ENCODE data around the gene PAK1IP1.
"Not testable (repeated sequence)": the region's sequence is repeated elsewhere in the genome, so short reads cannot be mapped to it uniquely, and the experiment has no call there.

PAK1IP1 gene, protein sequence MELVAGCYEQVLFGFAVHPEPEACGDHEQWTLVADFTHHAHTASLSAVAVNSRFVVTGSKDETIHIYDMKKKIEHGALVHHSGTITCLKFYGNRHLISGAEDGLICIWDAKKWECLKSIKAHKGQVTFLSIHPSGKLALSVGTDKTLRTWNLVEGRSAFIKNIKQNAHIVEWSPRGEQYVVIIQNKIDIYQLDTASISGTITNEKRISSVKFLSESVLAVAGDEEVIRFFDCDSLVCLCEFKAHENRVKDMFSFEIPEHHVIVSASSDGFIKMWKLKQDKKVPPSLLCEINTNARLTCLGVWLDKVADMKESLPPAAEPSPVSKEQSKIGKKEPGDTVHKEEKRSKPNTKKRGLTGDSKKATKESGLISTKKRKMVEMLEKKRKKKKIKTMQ

GRCh38 chr6:10694302-10695085 lies at the start of gene PAK1IP1, which contains the start of gene C6orf52:
Gene PAK1IP1 (plus strand): TSS chr6:10694972. CDS start chr6:10694986, 14 bp downstream.
Gene C6orf52 (minus strand): TSS chr6:10694616. CDS start chr6:10687550, 7,066 bp downstream.
- peak; percentile 49 for FAIRE-seq

DNA sequence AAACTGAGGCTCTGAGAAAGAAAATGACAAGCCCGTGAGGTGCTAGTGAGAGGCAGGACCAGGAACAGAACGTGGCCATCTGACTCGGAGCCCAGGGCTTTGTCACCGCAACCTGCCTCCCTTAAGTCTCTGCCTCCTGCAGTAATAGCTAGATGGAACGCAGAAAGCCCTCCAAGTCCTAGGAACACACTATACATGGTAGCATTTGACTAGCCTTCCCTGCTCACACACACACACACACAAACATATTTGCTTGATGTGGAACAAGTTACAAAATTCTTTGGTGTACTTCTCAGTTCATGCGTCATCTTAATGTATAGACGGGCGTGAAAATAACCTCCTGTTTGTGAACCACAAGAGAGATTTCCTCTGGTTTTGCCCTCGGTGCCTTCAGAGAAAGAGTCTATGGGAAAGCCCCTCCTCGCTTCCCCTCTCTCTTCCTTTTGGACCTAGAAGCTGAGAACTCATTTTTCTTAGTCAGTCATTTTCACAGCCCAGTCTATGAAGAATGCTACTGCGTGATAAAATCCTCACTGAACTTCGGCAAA lies 39.2 kb upstream of the PAK1IP1 start:
- no peak for DNase-seq (ENCODE audit: insufficient read length, low spot score)
- FAIRE-seq, result no peak

More at GRCh38 chr6:10694302-10695085, at the start of gene PAK1IP1, which contains the start of gene C6orf52:
- DNase-seq (ENCODE audit: insufficient read length, low spot score), result peak; percentile 96

DNA sequence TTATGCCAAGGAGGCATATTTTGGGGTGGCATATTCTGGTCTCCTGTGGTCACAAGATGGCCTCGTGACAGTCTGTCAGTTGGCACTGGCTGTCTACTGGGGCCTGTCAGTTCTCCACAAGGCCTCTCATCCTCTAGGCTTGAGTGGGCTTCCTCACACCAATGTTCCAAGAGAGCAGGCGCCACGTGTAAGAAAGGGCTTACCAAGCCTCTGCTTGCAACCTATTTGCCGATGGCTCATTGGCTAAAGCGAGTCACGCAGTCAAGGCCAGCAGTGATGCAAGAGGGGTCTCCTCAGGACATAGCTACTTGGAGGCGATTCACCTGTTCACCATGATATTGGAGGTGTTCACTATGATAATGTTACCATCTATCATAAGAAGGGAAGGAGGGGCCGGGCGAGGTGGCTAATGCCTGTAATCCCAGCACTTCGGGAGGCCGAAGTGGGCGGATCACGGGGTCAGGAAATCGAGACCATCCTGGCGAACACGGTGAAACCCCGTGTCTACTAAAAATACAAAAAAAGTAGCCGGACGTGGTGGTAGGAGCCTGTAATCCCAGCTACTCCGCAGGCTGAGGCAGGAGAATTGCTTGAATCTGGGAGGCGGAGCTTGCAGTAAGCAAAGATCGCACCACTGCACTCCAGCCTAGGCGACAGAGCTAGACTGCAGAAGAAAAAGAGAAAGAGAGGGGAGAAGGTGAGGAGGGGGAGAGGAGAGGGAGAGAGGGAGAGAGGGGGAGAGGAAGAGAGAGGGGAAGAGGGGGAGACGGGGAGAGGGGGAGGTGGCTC lies 35.7 kb upstream of the PAK1IP1 start:
- DNase-seq (ENCODE audit: insufficient read length, low spot score) (no peak), FAIRE-seq (no peak)

DNA sequence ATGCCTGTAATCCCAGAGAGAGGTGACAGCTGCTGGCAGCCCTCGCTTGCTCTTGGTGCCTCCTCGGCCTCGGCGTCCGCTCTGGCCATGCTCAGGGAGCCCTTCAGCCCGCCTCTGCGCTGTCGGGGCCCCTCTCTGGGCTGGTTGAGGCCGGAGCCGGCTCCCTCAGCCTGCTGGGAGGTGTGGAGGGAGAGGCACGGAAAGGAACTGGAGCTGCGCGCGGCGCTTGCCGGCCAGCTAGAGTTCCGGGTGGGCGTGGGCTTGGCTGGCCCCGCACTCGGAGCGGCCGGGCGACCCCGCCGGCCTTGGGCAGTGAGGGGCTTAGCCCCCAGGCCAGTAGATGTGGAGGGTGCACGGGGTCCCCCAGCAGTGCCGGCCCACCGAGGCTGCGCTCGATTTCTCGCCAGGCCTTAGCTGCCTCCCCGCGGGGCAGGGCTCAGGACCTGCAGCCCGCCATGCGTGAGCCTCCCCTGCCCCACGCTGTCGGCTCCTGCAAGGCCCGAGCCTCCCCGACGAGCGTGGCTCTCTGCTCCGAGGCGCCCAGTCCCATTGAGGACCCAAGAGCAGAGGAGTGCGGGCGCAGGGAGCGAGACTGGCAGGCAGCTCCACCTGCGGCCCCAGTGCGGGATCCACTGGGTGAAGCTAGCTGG lies 34.9 kb upstream of the PAK1IP1 start:
- FAIRE-seq (no peak), DNase-seq (ENCODE audit: insufficient read length, low spot score) (no peak)

DNA sequence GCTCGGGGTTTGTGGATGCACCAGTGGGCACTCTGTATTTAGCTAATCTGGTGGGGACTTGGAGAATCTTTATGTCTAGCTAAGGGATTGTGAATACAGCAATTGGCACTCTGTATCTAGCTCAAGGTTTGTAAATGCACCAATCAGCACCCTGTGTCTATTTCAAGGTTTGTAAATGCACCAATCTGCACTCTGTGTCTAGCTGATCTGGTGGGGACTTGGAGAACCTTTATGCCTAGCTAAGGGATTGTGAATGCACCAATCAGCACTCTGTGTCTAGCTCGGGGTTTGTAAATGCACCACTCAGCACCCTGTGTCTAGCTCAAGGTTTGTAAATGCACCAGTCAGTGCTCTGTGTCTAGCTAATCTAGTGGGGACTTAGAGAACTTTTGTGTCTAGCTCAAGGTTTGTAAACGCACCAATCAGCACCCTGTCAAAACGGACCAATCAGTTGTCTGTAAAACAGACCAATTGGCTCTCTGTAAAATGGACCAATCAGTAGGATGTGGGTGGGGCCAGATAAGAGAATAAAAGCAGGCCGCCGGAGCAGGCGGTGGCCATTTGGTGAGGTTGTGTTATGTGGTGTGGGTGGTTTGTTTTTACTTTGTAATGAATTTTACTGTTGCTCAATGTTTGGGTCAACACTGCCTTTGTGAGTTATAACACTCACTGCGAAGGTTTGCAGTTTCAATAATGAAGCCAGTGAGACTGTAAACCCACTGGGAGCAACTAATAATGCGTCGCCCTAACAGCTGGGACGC lies 34.2 kb upstream of the PAK1IP1 start:
- not testable (repeated sequence) for FAIRE-seq; DNase-seq (ENCODE audit: insufficient read length, low spot score)

- no peak for DNase-seq (ENCODE audit: insufficient read length, low spot score)
- no peak for FAIRE-seq
Measured at GRCh38 chr6:10662207-10662606, 32.6 kb upstream of the PAK1IP1 start.

DNA sequence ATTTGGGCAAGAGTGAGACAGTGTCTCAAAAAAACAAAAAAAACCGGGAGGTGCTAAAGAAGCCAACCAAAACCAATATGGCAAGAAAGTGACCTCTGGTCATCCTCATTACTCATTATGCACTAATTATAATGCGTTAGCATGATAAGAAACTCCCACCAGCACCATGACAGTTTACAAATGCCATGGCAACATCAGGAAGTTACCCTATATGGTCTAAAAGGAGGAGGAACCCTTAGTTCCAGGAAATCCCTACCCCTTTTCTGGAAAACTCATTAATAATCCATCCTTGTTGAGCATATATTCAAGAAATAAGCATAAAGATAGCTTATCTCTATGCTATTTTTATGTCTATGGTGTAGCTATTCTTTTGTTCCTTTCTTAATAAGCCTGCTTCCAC lies 32.0 kb upstream of the PAK1IP1 start:
- no peak for FAIRE-seq

GRCh38 chr6:10665595-10665994 lies 29.2 kb upstream of the PAK1IP1 start:
- DNase-seq (ENCODE audit: insufficient read length, low spot score); FAIRE-seq: not testable (repeated sequence)

More for the DNA sequence above, 32.0 kb upstream of the PAK1IP1 start:
- DNase-seq (ENCODE audit: insufficient read length, low spot score), result no peak

- DNase-seq (ENCODE audit: insufficient read length, low spot score), result no peak
- no peak for FAIRE-seq
Measured at GRCh38 chr6:10668126-10668917, 26.4 kb upstream of the PAK1IP1 start.

DNA sequence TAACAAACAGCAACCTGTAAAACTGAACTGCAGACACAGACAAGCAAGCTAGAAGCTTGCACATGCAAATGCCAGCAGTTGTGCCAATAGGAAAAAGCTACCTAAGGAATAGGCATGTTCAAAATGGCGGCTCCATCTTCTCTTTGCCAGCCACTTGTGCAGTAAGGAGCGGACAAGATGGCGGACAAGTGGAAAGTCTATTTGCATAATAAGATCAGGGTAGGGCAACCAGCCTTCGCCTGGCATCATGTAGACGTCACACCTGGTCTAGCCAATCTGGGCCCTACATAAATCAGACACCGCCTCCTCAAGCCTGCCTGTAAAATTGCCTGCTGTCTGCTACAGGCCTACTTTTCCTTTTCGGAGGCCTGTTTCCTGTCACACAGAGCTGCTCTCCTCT lies 18.4 kb upstream of the PAK1IP1 start:
- DNase-seq (ENCODE audit: insufficient read length, low spot score) (no peak), FAIRE-seq (no peak)

GRCh38 chr6:10678456-10678855 lies 16.3 kb upstream of the PAK1IP1 start:
- DNase-seq (ENCODE audit: insufficient read length, low spot score), result no peak
- FAIRE-seq, result no peak

DNA sequence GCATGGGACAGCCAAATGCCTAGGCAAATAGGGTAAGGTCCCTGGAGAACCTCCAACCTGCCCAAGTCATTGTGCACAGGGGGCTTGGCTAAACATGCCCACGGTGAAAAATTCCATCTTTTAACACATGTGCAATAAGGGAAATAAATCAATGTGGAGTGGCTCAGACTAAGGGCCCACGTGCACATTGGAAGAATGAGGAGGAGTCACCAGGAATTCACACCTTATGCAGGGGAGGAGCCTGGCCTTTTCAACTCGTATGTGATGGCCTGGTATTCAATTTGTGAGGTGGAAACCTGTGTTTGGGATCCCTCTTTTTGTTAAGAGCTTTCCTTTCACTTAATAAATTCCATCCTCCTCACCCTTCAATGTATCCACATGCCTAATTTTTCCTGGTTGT lies 13.0 kb upstream of the PAK1IP1 start:
- DNase-seq (ENCODE audit: insufficient read length, low spot score) (no peak), FAIRE-seq (no peak)

DNA sequence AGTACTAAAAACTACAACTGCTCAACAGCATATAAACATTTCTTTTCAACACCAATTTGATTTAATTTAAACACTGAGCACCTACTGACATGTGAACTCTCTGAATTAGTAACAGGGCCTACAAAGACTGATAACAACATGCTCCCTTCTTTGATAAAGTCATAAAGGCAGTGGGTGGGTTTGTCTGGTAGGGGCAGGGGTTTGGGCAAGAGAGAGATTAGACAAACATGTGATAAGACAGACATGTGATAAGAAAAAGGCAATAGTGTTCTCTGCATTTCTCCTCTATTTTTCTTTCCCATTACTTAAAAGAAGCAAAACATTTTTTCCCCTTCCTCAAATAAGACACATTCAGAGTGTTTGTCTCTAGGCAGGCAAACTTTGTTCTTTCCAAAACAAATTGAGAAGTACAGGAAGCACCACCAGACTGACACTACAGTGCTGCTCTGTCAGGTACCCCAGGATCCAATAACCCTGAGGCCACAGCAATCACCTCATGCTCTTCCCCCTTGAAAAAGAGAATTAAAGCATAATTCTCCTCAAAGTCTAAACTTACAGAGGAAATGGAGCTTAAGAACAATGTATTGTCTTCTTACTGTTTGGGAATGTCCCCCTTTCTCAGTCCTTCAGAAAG lies 12.3 kb upstream of the PAK1IP1 start:
- no peak for DNase-seq (ENCODE audit: insufficient read length, low spot score)
- FAIRE-seq, result no peak

- DNase-seq (ENCODE audit: insufficient read length, low spot score), result no peak
- no peak for FAIRE-seq
Measured at GRCh38 chr6:10684618-10685017, 10.2 kb upstream of the PAK1IP1 start.

DNA sequence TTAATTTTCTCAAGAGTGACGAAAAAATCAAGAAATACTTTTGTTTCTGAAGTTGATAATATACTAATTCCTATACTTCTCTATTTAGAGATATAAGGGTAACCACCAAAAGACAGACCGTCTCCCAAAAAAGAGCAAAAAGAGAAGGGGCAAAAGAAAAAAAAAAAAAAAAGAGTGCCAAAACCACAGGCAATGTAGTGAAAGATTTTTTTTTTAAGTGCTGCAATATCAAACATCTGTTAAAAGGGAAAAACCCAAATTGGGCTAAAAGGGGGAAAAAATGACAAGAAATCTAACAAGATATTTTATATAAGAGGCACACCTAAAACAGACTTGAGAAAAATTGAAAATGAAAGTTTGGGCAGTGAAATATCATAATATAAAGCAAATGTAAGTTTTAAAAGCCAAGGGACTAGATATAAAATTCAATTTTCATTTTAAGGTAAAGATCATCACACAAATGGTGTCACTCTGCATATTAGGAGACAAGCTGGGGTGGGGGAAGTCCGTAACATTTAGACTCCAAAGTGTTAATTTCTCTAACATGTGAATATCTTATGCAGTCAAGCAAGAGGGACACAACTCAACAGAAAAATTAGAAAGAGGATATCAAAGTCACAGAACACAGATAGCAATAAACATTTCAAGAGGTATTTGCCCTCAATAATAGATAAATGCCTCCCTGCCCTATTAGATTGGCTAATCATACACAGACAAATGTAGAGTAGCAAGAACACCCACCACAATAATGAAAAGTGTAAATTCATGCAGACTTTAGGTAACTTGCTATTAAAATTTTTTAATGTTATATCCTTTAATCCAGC lies 9.5 kb upstream of the PAK1IP1 start:
- DNase-seq (ENCODE audit: insufficient read length, low spot score) (no peak), FAIRE-seq (no peak)

GRCh38 chr6:10686901-10687300 lies 7.9 kb upstream of the PAK1IP1 start:
- DNase-seq (ENCODE audit: insufficient read length, low spot score), result no peak
- FAIRE-seq, result no peak

DNA sequence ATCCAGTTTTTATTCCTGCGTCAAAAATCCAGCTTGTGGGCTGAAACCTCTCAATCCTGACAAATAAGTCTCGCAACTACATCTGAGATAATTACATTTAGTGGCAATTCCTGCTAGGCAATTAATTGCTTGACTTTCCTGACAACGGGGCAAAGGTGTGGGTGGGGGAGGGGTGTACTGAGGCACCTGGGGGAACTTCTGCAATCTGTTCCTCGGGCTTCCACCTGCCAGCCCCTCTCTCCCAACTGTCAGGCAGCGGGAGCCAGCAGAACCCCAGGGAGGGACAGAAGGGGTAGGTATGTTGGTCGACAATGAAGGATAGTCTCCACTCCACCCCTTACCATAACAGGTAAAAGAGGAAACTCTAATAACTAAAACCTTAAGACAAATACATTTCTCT lies 7.2 kb upstream of the PAK1IP1 start:
- FAIRE-seq (no peak), DNase-seq (ENCODE audit: insufficient read length, low spot score) (no peak)

Data from HTR-8/SVneo (cell line).